ENCODE data around the gene CDH18.

Gene CDH18

DNA sequence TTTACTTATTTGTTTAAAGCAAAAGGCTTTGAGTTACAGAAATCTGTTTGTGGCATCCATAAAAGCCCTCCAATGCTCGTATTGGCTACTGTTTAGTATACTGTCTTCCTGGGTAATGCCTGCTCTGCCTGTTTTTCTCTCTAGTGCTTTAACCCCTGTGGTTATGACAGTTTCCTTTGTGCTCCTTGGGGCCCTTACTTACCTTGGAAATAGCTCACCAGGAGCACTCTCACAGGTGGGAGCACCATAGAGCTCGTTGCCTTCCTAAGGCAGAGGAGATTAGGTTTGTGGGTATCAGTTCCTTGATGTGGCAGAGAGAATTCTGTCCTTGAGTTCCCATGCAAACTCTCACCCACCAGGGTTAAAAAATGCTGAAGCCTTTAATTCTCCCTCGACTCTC is 242.8 kb downstream of the CDH18 start:
- DNase-seq (ENCODE audit: low spot score): no peak
- FAIRE-seq: no peak

GRCh38 chr5:19739671-19740070 is 248.3 kb downstream of the CDH18 start:
- FAIRE-seq (no peak), DNase-seq (ENCODE audit: low spot score) (no peak)

DNA sequence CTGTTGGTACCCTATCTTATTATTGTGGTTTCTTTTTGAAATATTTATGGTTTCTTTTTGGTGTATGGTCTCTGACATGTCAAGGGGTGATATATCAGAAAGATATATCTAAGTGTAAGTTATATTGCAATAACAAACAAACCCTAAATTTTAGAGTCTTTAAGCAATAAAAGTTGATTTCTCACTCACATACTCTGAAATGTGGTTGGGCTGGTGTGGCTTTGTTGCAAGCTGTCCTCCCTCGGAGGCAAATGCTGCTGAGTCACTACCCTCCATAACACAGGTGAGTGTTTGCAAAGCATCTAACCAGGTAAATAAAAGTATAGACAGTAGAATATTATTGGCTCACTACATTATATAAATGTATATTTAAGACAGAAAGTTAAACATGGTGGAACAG is 253.2 kb downstream of the CDH18 start:
- no peak for DNase-seq (ENCODE audit: low spot score)
- no peak for FAIRE-seq

- FAIRE-seq: no peak
- DNase-seq (ENCODE audit: low spot score): no peak
These were observed 254.1 kb downstream of the CDH18 start for GRCh38 chr5:19733612-19734495.

DNA sequence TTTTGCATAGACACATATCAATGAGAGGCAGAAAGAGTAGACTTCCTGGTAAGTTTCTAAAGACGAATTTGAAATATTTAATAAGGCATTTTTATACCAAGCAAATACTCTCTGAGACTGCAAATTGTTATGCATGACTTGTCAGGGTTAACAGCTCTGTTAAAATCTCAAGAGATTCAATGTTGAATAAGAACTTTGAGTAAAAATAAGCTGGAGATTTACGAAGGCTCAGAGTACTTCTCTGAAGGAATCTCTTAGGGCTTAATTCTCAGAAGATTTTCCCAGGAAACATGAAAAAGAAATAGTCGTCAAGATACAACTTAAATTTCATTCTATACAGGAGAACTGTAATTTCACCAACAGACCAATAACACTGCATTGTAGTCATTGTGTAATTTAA is 259.4 kb downstream of the CDH18 start:
- FAIRE-seq: no peak
- DNase-seq (ENCODE audit: low spot score): no peak

DNA sequence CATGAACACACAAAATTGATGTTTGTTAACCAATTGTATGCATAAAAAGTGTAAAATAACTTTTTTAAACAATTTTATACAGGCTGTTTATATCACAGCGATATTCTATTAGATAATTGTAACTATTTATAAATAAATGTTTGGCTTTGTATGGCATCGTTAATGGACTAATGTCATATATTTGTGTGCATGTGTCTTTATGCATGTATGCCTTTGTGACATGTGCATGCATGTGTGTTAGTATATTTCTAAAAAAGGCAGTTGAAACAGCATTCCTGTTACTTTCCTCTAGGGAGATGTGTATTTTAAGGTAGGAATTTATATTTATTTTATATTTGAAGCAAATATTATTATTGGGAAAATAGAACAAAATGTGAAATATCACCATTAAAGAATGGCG is 268.9 kb downstream of the CDH18 start:
- FAIRE-seq (no peak), DNase-seq (ENCODE audit: low spot score) (no peak)

DNA sequence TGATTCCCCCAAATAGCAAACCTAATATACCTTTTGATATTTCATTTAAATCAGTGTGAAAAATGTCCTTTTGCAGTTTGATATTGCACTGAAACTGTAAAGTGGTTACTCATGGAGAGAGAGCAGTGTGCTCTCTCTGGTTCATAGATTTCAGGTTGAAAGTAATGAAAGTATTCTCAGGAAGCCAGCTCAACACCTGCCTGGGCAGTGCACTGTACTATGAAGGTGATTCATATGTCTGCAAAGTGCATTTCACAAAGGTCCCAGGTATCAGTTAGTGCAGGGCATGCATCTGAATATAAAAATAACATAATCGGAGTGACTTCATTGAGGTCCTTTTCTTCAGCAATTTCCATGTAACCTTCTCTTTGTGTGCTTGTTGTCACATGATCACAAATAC is 274.3 kb downstream of the CDH18 start:
- DNase-seq (ENCODE audit: low spot score): no peak
- FAIRE-seq: no peak

DNA sequence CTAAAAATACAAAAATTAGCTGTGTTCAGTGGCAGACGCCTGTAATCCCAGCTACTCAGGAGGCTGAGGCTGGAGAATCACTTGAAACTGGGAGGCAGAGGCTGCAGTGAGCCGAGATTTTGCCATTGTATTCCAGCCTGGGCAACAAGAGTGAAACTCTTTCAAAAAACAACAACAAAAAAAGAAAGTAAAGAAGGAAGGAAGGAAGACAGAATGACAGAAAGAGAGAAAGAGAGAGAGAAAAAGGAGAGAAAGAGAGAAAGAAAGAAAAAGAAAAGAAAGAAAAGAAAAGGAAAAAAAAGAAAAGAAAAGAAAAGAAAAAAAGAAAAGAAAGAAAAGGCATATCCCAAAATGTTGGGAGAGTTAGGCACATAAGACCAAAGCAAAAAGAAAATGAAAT is 278.6 kb downstream of the CDH18 start:
- no peak for DNase-seq (ENCODE audit: low spot score)
- no peak for FAIRE-seq

DNA sequence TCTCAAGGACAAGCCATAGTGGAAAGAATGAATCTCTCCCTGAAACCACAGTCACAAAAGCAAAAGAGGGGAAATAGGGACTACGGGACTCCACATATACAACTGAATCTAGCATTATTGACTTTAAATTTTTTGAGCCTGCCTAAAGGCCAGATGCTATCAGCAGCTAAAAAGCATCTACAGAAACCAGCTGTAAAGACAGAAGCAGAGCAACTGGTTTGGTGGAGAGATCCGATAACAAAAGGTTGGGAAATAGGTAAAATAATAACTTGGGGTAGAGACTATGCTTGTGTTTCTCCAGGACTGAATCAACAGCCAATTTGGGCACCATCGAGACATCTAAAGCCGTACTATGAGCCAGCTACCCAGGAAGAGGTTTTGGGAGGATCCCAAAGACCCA is 281.2 kb downstream of the CDH18 start:
- FAIRE-seq (no peak), DNase-seq (ENCODE audit: low spot score) (no peak)

DNA sequence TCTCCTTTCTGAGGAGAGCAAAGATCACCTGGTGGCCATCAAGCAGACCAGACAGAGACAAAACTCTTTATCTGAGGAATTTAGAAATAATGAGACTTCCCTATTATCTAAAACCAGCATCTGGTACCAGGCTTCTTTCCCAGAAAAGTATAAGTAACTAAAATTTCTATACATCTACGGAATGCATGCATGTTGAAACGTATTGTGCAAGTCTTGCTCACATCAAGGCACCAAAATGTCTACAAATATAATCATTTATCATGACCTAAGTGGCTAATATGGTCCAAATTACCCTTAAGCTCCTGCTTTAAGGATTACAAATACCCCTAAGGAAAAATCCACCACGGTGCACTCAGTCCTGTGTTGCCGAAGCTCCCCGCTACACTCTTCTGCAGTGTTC is 286.3 kb downstream of the CDH18 start:
- DNase-seq (ENCODE audit: low spot score) (no peak), FAIRE-seq (no peak)

- FAIRE-seq: no peak
- no peak for DNase-seq (ENCODE audit: low spot score)
These were observed 292.9 kb downstream of the CDH18 start for GRCh38 chr5:19694949-19695611.

- no peak for FAIRE-seq
- no peak for DNase-seq (ENCODE audit: low spot score)
These were observed 297.0 kb downstream of the CDH18 start for GRCh38 chr5:19690978-19691377.

- DNase-seq (ENCODE audit: low spot score): no peak
- FAIRE-seq: no peak
These were observed 302.5 kb downstream of the CDH18 start for GRCh38 chr5:19685473-19685872.

- DNase-seq (ENCODE audit: low spot score): no peak
- no peak for FAIRE-seq
These were observed 311.1 kb downstream of the CDH18 start for GRCh38 chr5:19676895-19677294.

- DNase-seq (ENCODE audit: low spot score) (no peak), FAIRE-seq (no peak)
These were observed 327.3 kb downstream of the CDH18 start for GRCh38 chr5:19660679-19661078.

DNA sequence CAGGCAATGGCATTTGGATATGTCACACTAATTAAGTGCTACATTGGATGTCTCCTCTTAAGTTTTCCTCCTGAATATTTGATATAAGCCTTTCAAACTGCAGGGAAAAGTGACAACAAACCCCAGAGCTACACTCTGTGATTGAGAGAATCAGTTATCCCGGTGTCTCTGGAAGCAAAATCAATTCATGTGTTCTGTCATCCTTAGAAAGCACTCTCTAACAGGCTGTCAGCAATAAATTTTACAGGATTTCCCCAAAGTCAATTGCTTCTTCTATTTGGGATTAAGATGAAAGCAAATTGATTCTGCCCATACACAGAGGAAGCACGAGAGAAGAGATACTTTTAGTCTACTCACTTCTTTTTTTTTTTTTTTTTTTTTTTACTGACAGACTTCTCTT is 332.4 kb downstream of the CDH18 start:
- DNase-seq (ENCODE audit: low spot score) (no peak), FAIRE-seq (no peak)

- FAIRE-seq (no peak), DNase-seq (ENCODE audit: low spot score) (no peak)
These were observed 349.5 kb downstream of the CDH18 start for GRCh38 chr5:19638461-19638860.

DNA sequence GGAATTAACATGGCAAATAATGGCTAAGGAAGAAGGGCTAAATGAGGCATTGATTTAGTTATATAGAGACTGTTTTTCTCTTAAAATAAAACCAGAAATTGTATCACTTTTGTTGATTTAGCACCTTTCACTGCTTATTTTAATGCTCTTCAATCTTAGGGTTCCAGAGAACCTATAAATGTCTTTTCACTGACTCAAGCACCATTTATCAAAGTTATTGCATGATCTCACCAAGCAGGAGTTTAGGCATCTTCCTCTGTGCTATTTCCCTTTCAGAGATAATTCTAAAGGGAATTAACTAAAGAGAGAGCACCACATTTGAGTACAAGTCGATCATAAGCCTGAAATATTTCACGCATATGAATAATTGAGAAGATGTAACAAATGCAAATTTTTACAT is 357.1 kb downstream of the CDH18 start:
- FAIRE-seq: no peak

GRCh38 chr5:19626211-19626610 is 361.8 kb downstream of the CDH18 start:
- FAIRE-seq: no peak
- no peak for DNase-seq (ENCODE audit: low spot score)

More for the DNA sequence above, 357.1 kb downstream of the CDH18 start:
- DNase-seq (ENCODE audit: low spot score): no peak

GRCh38 chr5:19625562-19625961 is 362.4 kb downstream of the CDH18 start:
- DNase-seq (ENCODE audit: low spot score) (no peak), FAIRE-seq (no peak)

- FAIRE-seq (no peak), DNase-seq (ENCODE audit: low spot score) (no peak)
These were observed 368.4 kb downstream of the CDH18 start for GRCh38 chr5:19619571-19619970.

- DNase-seq (ENCODE audit: low spot score): no peak
- no peak for FAIRE-seq
These were observed 371.2 kb downstream of the CDH18 start for GRCh38 chr5:19616701-19617215.

GRCh38 chr5:19615661-19616060 is 372.3 kb downstream of the CDH18 start:
- no peak for FAIRE-seq
- no peak for DNase-seq (ENCODE audit: low spot score)

Measured in RCC 7860 (cell line).